Measurements from ENCODE around the gene RPS16.

Gene RPS16

DNA sequence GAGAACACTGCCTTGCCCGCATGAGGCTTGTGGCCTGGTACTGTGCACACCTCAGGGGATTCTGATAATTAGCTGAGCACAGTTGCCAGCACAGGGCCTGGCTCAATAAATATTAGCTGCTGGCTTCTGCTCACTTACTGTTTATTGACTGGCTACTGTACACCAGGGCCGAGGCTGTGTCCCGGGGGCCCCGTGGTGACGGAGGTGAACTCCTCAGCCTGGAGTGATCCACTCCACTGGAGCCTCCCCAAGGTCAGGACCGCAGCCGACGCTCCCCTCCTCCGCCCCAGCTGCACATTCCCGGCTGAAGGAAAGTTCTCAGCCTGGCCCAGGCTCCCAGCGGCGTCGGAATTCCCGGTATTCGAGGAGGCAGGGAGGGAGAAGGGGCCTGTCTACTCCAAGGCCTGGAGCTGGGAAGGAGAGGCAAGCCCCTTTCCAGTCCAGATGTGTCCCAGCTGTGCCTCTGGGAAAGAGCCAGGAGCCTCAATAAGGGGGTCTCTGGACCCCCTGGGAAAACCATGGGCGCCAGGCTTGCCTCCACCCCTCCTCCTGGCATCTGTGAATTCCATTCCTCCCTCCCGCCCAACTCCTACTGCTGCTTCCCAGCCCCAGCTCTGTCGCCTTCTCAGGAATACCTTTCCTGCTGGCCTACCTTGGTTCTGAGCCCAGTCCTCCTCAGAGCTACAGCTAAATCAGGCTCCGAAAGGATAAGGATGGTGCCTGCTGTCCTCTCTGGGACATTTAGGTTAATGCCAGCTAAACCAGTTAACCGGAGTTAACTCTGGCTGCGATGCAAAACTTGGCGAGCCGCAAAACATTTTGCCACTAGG, 7.3 kb downstream of the RPS16 start:
- peaks cover 16% of the 10 kb centered on the region for H3K36me3 ChIP-seq (ENCODE audit: insufficient read depth, low read length)
- no peaks in the 10 kb centered on the region for H3K27me3 ChIP-seq (ENCODE audit: control insufficient read depth in 1 of 2, insufficient read depth in 2 of 2, low read length in 2 of 2)
- peak overlapping the region; percentile 14 to 20 for H3K4me3 ChIP-seq (ENCODE audit: low read depth in 1 of 2, low read length in 2 of 2)
- H3K4me1 ChIP-seq (ENCODE audit: insufficient read depth, low read length): peaks cover 15% of the 10 kb centered on the region
- H3K9ac ChIP-seq (ENCODE audit: low read length): no peak overlapping the region
- H3K27ac ChIP-seq (ENCODE audit: low read depth, low read length): peak overlapping the region; percentile 93
- no peaks in the 10 kb centered on the region for H3K9me3 ChIP-seq (ENCODE audit: low read length)

DNA sequence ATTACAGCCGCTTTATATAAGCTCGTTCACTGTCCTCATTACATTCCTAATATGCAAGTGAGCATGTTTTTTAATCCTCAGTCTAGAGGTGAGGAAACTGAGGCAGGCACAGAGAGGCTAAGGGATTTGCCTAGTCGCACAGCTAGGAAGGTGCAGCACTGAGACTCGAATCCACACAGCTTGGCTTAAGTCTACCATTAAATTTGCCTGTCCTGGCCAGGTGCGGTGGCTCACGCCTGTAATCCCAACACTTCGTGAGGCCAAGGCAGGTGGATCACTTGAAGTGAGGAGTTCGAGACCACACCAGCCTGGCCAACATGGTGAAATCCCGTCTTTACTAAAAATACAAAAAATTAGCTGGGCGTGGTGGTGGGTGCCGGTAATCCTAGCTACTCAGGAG, 8.0 kb downstream of the RPS16 start:
- peaks cover 13% of the 10 kb centered on the region for H3K36me3 ChIP-seq (ENCODE audit: insufficient read depth, low read length)
- H3K9me3 ChIP-seq (ENCODE audit: low read length): no peaks in the 10 kb centered on the region
- peaks cover 13% of the 10 kb centered on the region for H3K4me1 ChIP-seq (ENCODE audit: insufficient read depth, low read length)
- no peak overlapping the region for H3K9ac ChIP-seq (ENCODE audit: low read length)
- H3K4me3 ChIP-seq (ENCODE audit: low read depth in 1 of 2, low read length in 2 of 2): no peak overlapping the region
- H3K27ac ChIP-seq (ENCODE audit: low read depth, low read length): peak overlapping the region; percentile 93
- H3K27me3 ChIP-seq (ENCODE audit: control insufficient read depth in 1 of 2, insufficient read depth in 2 of 2, low read length in 2 of 2): no peaks in the 10 kb centered on the region

DNA sequence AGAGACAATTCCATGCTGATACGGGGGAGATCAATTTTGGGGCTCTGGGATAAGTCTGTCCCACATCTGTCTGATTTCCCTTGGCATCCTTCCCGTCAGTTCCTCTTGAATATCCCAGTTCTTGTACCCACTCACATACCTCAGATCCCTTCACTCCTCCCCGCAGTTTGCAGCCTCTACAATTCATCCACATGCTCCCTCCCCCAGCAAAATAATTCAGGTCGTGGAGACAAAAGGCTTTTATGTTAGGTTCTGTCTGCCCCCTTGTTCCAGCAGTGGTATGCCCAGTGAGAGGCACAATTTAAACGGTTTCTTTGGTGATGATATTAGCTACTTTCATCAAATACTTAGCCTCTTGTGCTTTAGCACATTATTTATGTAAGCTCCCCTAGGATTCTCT, 9.6 kb downstream of the RPS16 start:
- H3K4me3 ChIP-seq (ENCODE audit: low read depth in 1 of 2, low read length in 2 of 2): no peak overlapping the region
- no peak overlapping the region for H3K9ac ChIP-seq (ENCODE audit: low read length)
- no peaks in the 10 kb centered on the region for H3K9me3 ChIP-seq (ENCODE audit: low read length)
- H3K27ac ChIP-seq (ENCODE audit: low read depth, low read length): no peak overlapping the region
- H3K4me1 ChIP-seq (ENCODE audit: insufficient read depth, low read length): peaks cover 13% of the 10 kb centered on the region
- H3K36me3 ChIP-seq (ENCODE audit: insufficient read depth, low read length): peaks cover 7% of the 10 kb centered on the region
- H3K27me3 ChIP-seq (ENCODE audit: control insufficient read depth in 1 of 2, insufficient read depth in 2 of 2, low read length in 2 of 2): no peaks in the 10 kb centered on the region

DNA sequence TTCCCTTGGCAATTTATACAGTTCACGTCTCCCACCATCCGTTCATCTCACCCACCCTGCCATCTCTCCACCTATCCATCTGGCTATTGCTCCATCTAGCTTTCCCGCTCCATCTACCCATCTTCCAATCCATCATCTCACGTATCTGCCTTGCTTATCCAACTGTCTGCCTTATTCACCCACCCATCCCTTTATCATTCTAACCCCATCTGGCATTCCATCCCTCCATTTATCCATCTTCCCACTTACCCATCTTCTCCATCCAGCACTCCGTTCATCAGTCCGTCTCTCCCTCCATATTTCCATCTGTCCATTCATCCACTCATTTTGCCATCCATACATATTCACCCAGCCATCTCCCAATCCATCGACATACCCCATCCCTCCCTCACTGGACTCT, 10.0 kb downstream of the RPS16 start:
- H3K27ac ChIP-seq (ENCODE audit: low read depth, low read length): no peak overlapping the region
- H3K4me3 ChIP-seq (ENCODE audit: low read depth in 1 of 2, low read length in 2 of 2): no peak overlapping the region
- H3K36me3 ChIP-seq (ENCODE audit: insufficient read depth, low read length): peaks cover 9% of the 10 kb centered on the region
- H3K9me3 ChIP-seq (ENCODE audit: low read length): no peaks in the 10 kb centered on the region
- H3K4me1 ChIP-seq (ENCODE audit: insufficient read depth, low read length): peaks cover 13% of the 10 kb centered on the region
- no peak overlapping the region for H3K9ac ChIP-seq (ENCODE audit: low read length)
- no peaks in the 10 kb centered on the region for H3K27me3 ChIP-seq (ENCODE audit: control insufficient read depth in 1 of 2, insufficient read depth in 2 of 2, low read length in 2 of 2)

DNA sequence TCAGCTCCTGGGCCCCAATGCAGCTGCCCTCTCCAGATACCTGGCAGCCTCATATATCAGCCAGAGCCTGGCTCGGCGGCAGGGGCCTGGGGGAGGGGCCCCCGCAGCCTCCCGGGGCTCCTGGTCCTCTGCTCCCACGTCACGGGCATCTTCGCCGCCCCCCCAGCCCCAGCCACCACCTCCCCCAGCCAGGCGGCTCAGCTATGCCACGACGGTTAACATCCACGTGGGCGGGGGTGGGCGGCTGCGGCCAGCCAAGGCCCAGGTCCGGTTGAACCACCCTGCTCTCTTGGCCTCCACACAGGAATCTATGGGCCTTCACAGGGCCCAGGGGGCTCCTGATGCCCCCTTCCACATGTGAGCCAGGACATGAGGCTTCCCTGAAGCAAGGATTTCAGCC, 10.8 kb downstream of the RPS16 start:
- Histone ChIP-seq H3K4me1 (ENCODE audit: insufficient read depth, low read length) (peaks cover 13% of the 10 kb centered on the region), H3K9me3 (ENCODE audit: low read length) (no peaks in the 10 kb centered on the region), H3K27ac (ENCODE audit: low read depth, low read length) (no peak overlapping the region), H3K4me3 (ENCODE audit: low read depth in 1 of 2, low read length in 2 of 2) (no peak overlapping the region), H3K27me3 (ENCODE audit: control insufficient read depth in 1 of 2, insufficient read depth in 2 of 2, low read length in 2 of 2) (no peaks in the 10 kb centered on the region), H3K36me3 (ENCODE audit: insufficient read depth, low read length) (peaks cover 17% of the 10 kb centered on the region), H3K9ac (ENCODE audit: low read length) (no peak overlapping the region)

DNA sequence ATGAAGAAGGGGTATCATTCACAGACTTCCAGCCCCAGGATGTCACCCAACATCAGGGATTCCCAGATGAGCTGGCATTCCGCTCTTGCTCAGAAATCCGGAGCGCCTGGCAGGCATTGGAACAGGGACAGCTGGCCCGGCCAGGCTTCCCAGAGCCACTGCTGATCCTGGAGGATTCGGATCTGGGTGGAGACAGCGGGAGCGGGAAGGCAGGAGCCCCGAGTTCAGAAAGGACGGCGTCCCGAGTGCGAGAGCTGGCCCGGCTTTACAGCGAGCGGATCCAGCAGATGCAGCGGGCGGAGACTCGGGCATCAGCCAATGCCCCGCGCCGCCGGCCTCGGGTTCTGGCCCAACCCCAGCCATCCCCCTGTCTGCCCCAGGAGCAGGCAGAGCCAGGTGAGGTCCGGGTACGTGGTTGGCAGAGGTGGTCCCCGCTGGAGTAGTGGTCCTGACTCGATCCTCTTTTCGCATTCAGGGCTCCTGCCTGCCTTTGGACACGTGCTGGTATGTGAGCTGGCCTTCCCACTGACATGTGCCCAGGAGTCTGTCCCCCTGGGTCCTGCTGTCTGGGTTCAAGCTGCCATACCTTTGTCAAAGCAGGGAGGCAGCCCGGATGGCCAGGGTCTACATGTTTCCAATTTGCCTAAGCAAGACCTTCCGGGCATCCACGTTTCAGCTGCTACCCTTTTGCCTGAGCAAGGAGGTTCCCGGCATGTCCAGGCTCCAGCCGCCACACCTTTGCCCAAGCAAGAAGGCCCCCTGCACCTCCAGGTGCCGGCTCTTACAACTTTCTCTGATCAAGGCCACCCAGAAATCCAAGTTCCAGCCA, 12.3 kb downstream of the RPS16 start:
- Histone ChIP-seq H3K4me3 (ENCODE audit: low read depth in 1 of 2, low read length in 2 of 2) (no peak overlapping the region), H3K36me3 (ENCODE audit: insufficient read depth, low read length) (peaks cover 25% of the 10 kb centered on the region), H3K27me3 (ENCODE audit: control insufficient read depth in 1 of 2, insufficient read depth in 2 of 2, low read length in 2 of 2) (no peaks in the 10 kb centered on the region), H3K9me3 (ENCODE audit: low read length) (no peaks in the 10 kb centered on the region), H3K27ac (ENCODE audit: low read depth, low read length) (no peak overlapping the region), H3K4me1 (ENCODE audit: insufficient read depth, low read length) (peaks cover 6% of the 10 kb centered on the region), H3K9ac (ENCODE audit: low read length) (no peak overlapping the region)

DNA sequence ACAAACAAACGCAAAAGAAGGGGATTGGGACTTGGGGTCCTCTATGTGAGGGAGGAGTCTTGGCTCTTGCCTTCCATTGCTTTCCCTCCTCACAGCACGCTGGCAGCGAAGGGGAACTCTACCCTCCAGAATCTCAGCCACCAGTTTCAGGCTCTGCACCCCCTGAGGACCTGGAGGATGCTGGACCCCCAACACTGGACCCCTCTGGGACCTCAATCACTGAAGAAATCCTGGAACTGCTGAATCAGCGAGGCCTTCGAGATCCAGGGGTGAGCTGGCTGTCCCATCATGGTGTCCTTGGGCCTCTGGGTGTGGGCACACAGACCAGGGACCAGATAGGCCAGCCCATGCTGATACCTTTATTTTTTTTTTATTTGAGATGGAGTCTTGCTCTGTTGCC, 13.7 kb downstream of the RPS16 start:
- no peaks in the 10 kb centered on the region for H3K9me3 ChIP-seq (ENCODE audit: low read length)
- H3K36me3 ChIP-seq (ENCODE audit: insufficient read depth, low read length): peaks cover 29% of the 10 kb centered on the region
- H3K9ac ChIP-seq (ENCODE audit: low read length): no peak overlapping the region
- H3K27ac ChIP-seq (ENCODE audit: low read depth, low read length): no peak overlapping the region
- no peaks in the 10 kb centered on the region for H3K4me1 ChIP-seq (ENCODE audit: insufficient read depth, low read length)
- H3K4me3 ChIP-seq (ENCODE audit: low read depth in 1 of 2, low read length in 2 of 2): no peak overlapping the region
- no peaks in the 10 kb centered on the region for H3K27me3 ChIP-seq (ENCODE audit: control insufficient read depth in 1 of 2, insufficient read depth in 2 of 2, low read length in 2 of 2)

DNA sequence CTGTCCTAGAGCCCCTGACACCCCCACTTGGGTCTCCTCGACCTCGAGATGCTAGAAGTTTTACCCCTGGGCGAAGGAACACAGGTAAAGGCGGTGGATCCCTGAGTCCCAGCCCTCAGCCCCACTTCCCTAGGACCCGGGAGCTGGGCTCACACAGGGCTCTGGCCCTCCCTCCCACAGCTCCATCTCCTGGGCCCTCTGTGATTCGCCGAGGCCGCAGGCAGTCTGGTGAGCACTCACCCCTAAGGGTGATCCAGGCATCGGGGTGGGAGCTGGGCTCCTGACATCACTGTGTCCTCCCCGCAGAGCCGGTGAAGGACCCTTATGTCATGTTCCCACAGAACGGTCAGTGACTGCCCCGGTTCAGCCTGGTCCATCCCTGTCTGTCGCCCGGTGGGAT, 15.0 kb downstream of the RPS16 start:
- no peak overlapping the region for H3K27ac ChIP-seq (ENCODE audit: low read depth, low read length)
- no peaks in the 10 kb centered on the region for H3K27me3 ChIP-seq (ENCODE audit: control insufficient read depth in 1 of 2, insufficient read depth in 2 of 2, low read length in 2 of 2)
- no peak overlapping the region for H3K4me3 ChIP-seq (ENCODE audit: low read depth in 1 of 2, low read length in 2 of 2)
- peaks cover 36% of the 10 kb centered on the region for H3K36me3 ChIP-seq (ENCODE audit: insufficient read depth, low read length)
- peaks cover 6% of the 10 kb centered on the region for H3K4me1 ChIP-seq (ENCODE audit: insufficient read depth, low read length)
- no peaks in the 10 kb centered on the region for H3K9me3 ChIP-seq (ENCODE audit: low read length)
- no peak overlapping the region for H3K9ac ChIP-seq (ENCODE audit: low read length)

DNA sequence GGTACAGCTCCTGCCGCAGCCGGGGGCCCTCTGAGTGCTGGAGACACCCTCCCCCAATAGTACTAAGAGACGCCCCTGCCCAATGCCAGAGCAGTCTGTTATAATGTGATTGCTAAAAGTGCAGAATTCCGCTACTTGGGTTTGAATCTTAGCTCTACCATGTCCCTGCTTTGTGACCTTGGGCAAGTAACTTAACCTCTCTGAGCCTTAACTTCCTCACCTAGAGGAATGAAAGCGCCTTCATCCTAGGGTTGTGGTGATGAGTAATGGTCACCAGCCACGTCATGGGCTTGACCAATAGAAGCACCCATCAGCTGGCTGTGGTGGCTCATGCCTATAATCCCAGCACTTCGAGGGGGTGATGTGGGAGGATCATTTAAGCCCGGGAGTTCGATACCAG, 16.7 kb downstream of the RPS16 start:
- H3K36me3 ChIP-seq (ENCODE audit: insufficient read depth, low read length): peaks cover 36% of the 10 kb centered on the region

DNA sequence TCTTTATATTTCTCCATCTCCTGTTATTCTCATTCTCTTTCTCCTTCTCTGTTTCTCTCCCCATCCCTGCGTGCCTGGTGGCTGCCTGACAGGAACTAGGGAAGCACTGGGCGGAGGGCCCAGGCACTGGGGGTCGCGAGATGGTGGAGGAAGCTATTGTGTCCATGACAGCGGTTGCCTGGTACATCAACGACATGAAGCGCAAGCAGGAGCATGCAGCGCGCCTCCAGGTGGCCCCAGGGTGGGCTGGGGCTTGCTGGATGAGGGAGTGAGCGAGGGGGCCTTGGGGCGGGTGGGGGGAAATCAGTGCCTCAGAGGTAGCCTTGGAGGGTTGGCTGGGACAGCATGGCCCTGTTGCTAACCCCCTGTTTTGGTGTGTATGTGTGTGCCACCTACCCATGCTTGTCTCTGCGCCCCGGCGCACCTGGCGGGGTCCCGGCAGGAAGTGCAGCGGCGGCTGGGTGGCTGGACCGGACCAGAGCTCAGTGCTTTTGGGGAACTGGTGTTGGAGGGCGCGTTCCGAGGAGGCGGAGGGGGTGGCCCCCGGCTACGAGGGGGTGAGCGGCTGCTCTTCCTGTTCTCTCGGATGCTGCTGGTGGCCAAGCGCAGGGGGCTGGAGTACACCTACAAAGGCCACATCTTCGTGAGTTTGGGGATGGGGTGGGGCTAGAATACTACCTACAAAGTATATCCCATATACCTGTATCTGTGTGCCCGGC, 18.1 kb downstream of the RPS16 start:
- H3K9ac ChIP-seq (ENCODE audit: low read length): no peak overlapping the region
- H3K9me3 ChIP-seq (ENCODE audit: low read length): no peaks in the 10 kb centered on the region
- peaks cover 31% of the 10 kb centered on the region for H3K36me3 ChIP-seq (ENCODE audit: insufficient read depth, low read length)
- H3K27me3 ChIP-seq (ENCODE audit: control insufficient read depth in 1 of 2, insufficient read depth in 2 of 2, low read length in 2 of 2): no peaks in the 10 kb centered on the region
- no peak overlapping the region for H3K4me3 ChIP-seq (ENCODE audit: low read depth in 1 of 2, low read length in 2 of 2)
- H3K4me1 ChIP-seq (ENCODE audit: insufficient read depth, low read length): peaks cover 26% of the 10 kb centered on the region
- no peak overlapping the region for H3K27ac ChIP-seq (ENCODE audit: low read depth, low read length)

More for the DNA sequence above, 16.7 kb downstream of the RPS16 start:
- Histone ChIP-seq H3K4me3 (ENCODE audit: low read depth in 1 of 2, low read length in 2 of 2) (no peak overlapping the region), H3K4me1 (ENCODE audit: insufficient read depth, low read length) (peaks cover 23% of the 10 kb centered on the region), H3K9ac (ENCODE audit: low read length) (no peak overlapping the region), H3K27ac (ENCODE audit: low read depth, low read length) (no peak overlapping the region), H3K27me3 (ENCODE audit: control insufficient read depth in 1 of 2, insufficient read depth in 2 of 2, low read length in 2 of 2) (no peaks in the 10 kb centered on the region), H3K9me3 (ENCODE audit: low read length) (no peaks in the 10 kb centered on the region)

Measured in muscle layer of colon (tissue), 2 donors.